H9 (cell line): Measurements from ENCODE around the gene AGMO. TPM values are rescaled to one million over a fixed set of nuclear protein-coding genes. Genes with fewer than 3 reads are reported as not detected.

ENCODE experiments used
- DNase-seq: peaks from one replicate; pipeline ENCODE4 v3.0.0-alpha.2; 2017
- H2AFZ ChIP-seq: one replicate; pipeline ENCODE4 v1.6.1; 2013; ENCODE audit warnings: mild to moderate bottlenecking, low read length, control low read depth, moderate library complexity
- H2AK5ac ChIP-seq: 2 replicates; pipeline ENCODE4 v1.6.1; 2013; ENCODE audit warnings: low read length, control low read depth, mixed read lengths; ENCODE audit not compliant: insufficient read length
- H2BK120ac ChIP-seq: one replicate; pipeline ENCODE4 v1.6.1; 2013; ENCODE audit warnings: low read depth, mild to moderate bottlenecking, low read length, control low read depth, inconsistent platforms; ENCODE audit not compliant: poor library complexity, severe bottlenecking
- H2BK12ac ChIP-seq: 2 replicates; pipeline ENCODE4 v1.6.1; 2013; ENCODE audit warnings: low read length, control low read depth, mixed read lengths, low read depth; ENCODE audit not compliant: insufficient read length
- H2BK15ac ChIP-seq: 2 replicates; pipeline ENCODE4 v1.6.1; 2013; ENCODE audit warnings: low read depth, low read length, control low read depth
- H2BK20ac ChIP-seq: one replicate; pipeline ENCODE4 v1.6.1; 2013; ENCODE audit warnings: low read depth, mild to moderate bottlenecking, low read length, control low read depth, inconsistent platforms; ENCODE audit not compliant: poor library complexity, severe bottlenecking
- H2BK5ac ChIP-seq: 2 replicates; pipeline ENCODE4 v1.6.1; 2013; ENCODE audit warnings: low read length, control low read depth, mixed read lengths; ENCODE audit not compliant: insufficient read length
- H3K14ac ChIP-seq: 2 replicates; pipeline ENCODE4 v1.6.1; 2013; ENCODE audit warnings: low read length, control low read depth; ENCODE audit not compliant: insufficient read depth
- H3K18ac ChIP-seq: 2 replicates; pipeline ENCODE4 v1.6.1; 2013; ENCODE audit warnings: low read depth, mild to moderate bottlenecking, mixed read lengths, low read length, control low read depth; ENCODE audit not compliant: insufficient read length
- H3K23ac ChIP-seq: 2 replicates; pipeline ENCODE4 v1.6.1; 2013; ENCODE audit warnings: low read length, control low read depth, mixed read lengths, low read depth; ENCODE audit not compliant: insufficient read length
- H3K23me2 ChIP-seq: 2 replicates; pipeline ENCODE4 v1.6.1; 2013; ENCODE audit warnings: low read depth, mild to moderate bottlenecking, mixed read lengths, low read length, control low read depth; ENCODE audit not compliant: insufficient read length, poor library complexity, severe bottlenecking
- H3K27ac ChIP-seq: 2 replicates; pipeline ENCODE4 v1.5.1; 2013; ENCODE audit warnings: low read length, control low read depth, mixed read lengths, low read depth; ENCODE audit not compliant: insufficient read length
- H3K27me3 ChIP-seq: 2 replicates; pipeline ENCODE4 v1.6.1; 2013; ENCODE audit warnings: low read length, control low read depth, inconsistent platforms; ENCODE audit not compliant: insufficient read depth
- H3K4ac ChIP-seq: 2 replicates; pipeline ENCODE4 v1.6.1; 2013; ENCODE audit warnings: low read depth, mild to moderate bottlenecking, control low read depth, inconsistent platforms, low read length, moderate library complexity
- H3K4me1 ChIP-seq: 2 replicates; pipeline ENCODE4 v1.6.1; 2013; ENCODE audit warnings: low read length, control low read depth, inconsistent platforms; ENCODE audit not compliant: insufficient read depth
- H3K4me2 ChIP-seq: 2 replicates; pipeline ENCODE4 v1.6.1; 2013; ENCODE audit warnings: low read length, control low read depth, mixed read lengths; ENCODE audit not compliant: insufficient read length, insufficient read depth
- H3K56ac ChIP-seq: 2 replicates; pipeline ENCODE4 v1.6.1; 2013; ENCODE audit warnings: low read depth, mild to moderate bottlenecking, mixed read lengths, low read length, control low read depth; ENCODE audit not compliant: insufficient read length
- H3K79me1 ChIP-seq: 2 replicates; pipeline ENCODE4 v1.6.1; 2013; ENCODE audit warnings: low read depth, mild to moderate bottlenecking, moderate library complexity, low read length, control low read depth, inconsistent platforms; ENCODE audit not compliant: insufficient read depth, poor library complexity, severe bottlenecking
- H3K79me2 ChIP-seq: 2 replicates; pipeline ENCODE4 v1.6.1; 2013; ENCODE audit warnings: low read length, control low read depth, inconsistent platforms; ENCODE audit not compliant: insufficient read depth
- H3K9ac ChIP-seq: 2 replicates; pipeline ENCODE4 v1.6.1; 2013; ENCODE audit warnings: low read length, control low read depth, mixed read lengths; ENCODE audit not compliant: insufficient read length; ENCODE audit errors: extremely low read depth
- H3K9me3 ChIP-seq: one replicate; pipeline ENCODE4 v1.6.1; 2013; ENCODE audit warnings: low read depth, low read length, inconsistent platforms; ENCODE audit not compliant: control insufficient read depth
- H3T11ph ChIP-seq: one replicate; pipeline ENCODE4 v1.6.1; 2013; ENCODE audit warnings: mild to moderate bottlenecking, low read length, control low read depth, inconsistent platforms
- H4K20me1 ChIP-seq: one replicate; pipeline ENCODE4 v1.6.1; 2013; ENCODE audit not compliant: control insufficient read depth, insufficient read length, insufficient read depth
- H4K5ac ChIP-seq: 2 replicates; pipeline ENCODE4 v1.6.1; 2013; ENCODE audit warnings: low read depth, mild to moderate bottlenecking, mixed read lengths, low read length, control low read depth; ENCODE audit not compliant: insufficient read length
- H4K8ac ChIP-seq: replicated peaks from 2 replicates; pipeline ENCODE4 v1.6.1; 2013; ENCODE audit warnings: low read length, control low read depth, mixed read lengths, low read depth; ENCODE audit not compliant: insufficient read length
- H4K91ac ChIP-seq: 2 replicates; pipeline ENCODE4 v1.6.1; 2013; ENCODE audit warnings: low read depth, mild to moderate bottlenecking, moderate library complexity, mixed read lengths, low read length, control low read depth; ENCODE audit not compliant: insufficient read length
- H3K27ac Mint-ChIP-seq, 3 experiments: 2 replicates in 2 of 3; 3 replicates in 1 of 3; pipeline ENCODE4 v1.8.0; 2020 to 2021; ENCODE audit warnings: mixed read lengths in 3 of 3, mild to moderate bottlenecking in 1 of 3, moderate library complexity in 1 of 3
- H3K27me3 Mint-ChIP-seq: 2 replicates; pipeline ENCODE4 v1.8.0; 2021; ENCODE audit warnings: low read depth, mild to moderate bottlenecking, moderate library complexity, mixed read lengths
- H3K36me3 Mint-ChIP-seq, 3 experiments: 2 replicates in 2 of 3; 3 replicates in 1 of 3; pipeline ENCODE4 v1.8.0; 2020 to 2021; ENCODE audit warnings: low read depth in 3 of 3, mixed read lengths in 3 of 3; ENCODE audit not compliant: insufficient read depth in 1 of 3
- H3K4me1 Mint-ChIP-seq, 2 experiments: 2 replicates each; pipeline ENCODE4 v1.8.0; 2020; ENCODE audit warnings: mixed read lengths in 2 of 2
- H3K4me3 Mint-ChIP-seq, 2 experiments: 2 replicates in 1 of 2; 3 replicates in 1 of 2; pipeline ENCODE4 v1.8.0; 2020 to 2021; ENCODE audit warnings: mild to moderate bottlenecking in 2 of 2, mixed read lengths in 2 of 2, moderate library complexity in 1 of 2
- H3K9me3 Mint-ChIP-seq, 2 experiments: 2 replicates in 1 of 2; 3 replicates in 1 of 2; pipeline ENCODE4 v1.8.0; 2020; ENCODE audit warnings: mild to moderate bottlenecking in 2 of 2, mixed read lengths in 2 of 2, moderate library complexity in 1 of 2
- WGBS: extraction: QIAGEN DNeasy Blood & Tissue Kit; methylation state at CpG from one replicate; pipeline ENCODE4 v1.1.7; 2013; ENCODE audit warnings: missing lambda C conversion rate, low lambda C conversion rate, mixed read lengths; ENCODE audit not compliant: insufficient read length; ENCODE audit errors: extremely low coverage; 5-methylcytosine and 5-hydroxymethylcytosine counted together
- total RNA-seq: library from RNA; stranded (reverse); gene quantifications from 2 replicates; pipeline ENCODE4 v1.2.1, GENCODE V29; 2021
- TF ChIP-seq, protein P1 (sequence below): fragments of 200-600 bp; sonication (generic); conservative IDR thresholded peaks from 3 replicates; pipeline ENCODE4 v1.8.0; 2021; ENCODE audit warnings: antibody characterized with exemption, mild to moderate bottlenecking

AGMO gene
- total RNA-seq, 1 experiment from 2014 or later: 0.70 TPM

GRCh38 chr7:15557186-15557585 is 4.6 kb downstream of the AGMO start:
- Histone ChIP-seq H3K79me2 (no peaks in the 10 kb centered on the region), H2BK5ac (no peak overlapping the region), H2AFZ (no peak overlapping the region), H2AK5ac (no peak overlapping the region), H3K9me3 (no peaks in the 10 kb centered on the region), H4K8ac (no peak overlapping the region), H3K4me2 (no peak overlapping the region), H3K79me1 (no peaks in the 10 kb centered on the region), H3K4ac (no peak overlapping the region), H2BK15ac (no peak overlapping the region), H2BK20ac (no peak overlapping the region), H4K5ac (no peak overlapping the region), H3K23ac (no peak overlapping the region), H3K18ac (no peak overlapping the region), H4K20me1 (no peaks in the 10 kb centered on the region), H2BK120ac (no peak overlapping the region), H3K23me2 (no peaks in the 10 kb centered on the region), H3T11ph (no peak overlapping the region), H3K27me3 (no peaks in the 10 kb centered on the region), H3K14ac (no peak overlapping the region), H3K27ac (no peak overlapping the region), H3K4me1 (no peaks in the 10 kb centered on the region), H3K56ac (no peak overlapping the region), H4K91ac (no peak overlapping the region), H3K9ac (no peak overlapping the region), H2BK12ac (no peak overlapping the region)
- H3K9me3 Mint-ChIP-seq: no peaks in the 10 kb centered on the region
- H3K27ac Mint-ChIP-seq: no peak overlapping the region
- peaks cover 10 to 11% of the 10 kb centered on the region in 2 experiments; a peak in 3 of 4 replicates for H3K4me1 Mint-ChIP-seq
- no peaks in the 10 kb centered on the region for H3K27me3 Mint-ChIP-seq
- H3K4me3 Mint-ChIP-seq: no peak overlapping the region
- no peaks in the 10 kb centered on the region for H3K36me3 Mint-ChIP-seq
- no peak for DNase-seq
- TF ChIP-seq, protein P1, sequence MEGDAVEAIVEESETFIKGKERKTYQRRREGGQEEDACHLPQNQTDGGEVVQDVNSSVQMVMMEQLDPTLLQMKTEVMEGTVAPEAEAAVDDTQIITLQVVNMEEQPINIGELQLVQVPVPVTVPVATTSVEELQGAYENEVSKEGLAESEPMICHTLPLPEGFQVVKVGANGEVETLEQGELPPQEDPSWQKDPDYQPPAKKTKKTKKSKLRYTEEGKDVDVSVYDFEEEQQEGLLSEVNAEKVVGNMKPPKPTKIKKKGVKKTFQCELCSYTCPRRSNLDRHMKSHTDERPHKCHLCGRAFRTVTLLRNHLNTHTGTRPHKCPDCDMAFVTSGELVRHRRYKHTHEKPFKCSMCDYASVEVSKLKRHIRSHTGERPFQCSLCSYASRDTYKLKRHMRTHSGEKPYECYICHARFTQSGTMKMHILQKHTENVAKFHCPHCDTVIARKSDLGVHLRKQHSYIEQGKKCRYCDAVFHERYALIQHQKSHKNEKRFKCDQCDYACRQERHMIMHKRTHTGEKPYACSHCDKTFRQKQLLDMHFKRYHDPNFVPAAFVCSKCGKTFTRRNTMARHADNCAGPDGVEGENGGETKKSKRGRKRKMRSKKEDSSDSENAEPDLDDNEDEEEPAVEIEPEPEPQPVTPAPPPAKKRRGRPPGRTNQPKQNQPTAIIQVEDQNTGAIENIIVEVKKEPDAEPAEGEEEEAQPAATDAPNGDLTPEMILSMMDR: no peak
- WGBS: no CpG with 5 or more reads among the region's 8 CpGs
